Esophagus mucosa (tissue), 1 donor: ENCODE results near the gene TAF4. TPM values are rescaled to one million over a fixed set of nuclear protein-coding genes. Genes with fewer than 3 reads are reported as not detected.

ENCODE experiments used
- ATAC-seq: fragments of 200-7000 bp; cut with Tn5 transposase; one replicate; pipeline ENCODE4 v1.9.1; 2020
- total RNA-seq: library from RNA; stranded (reverse); gene quantifications from one replicate; pipeline ENCODE4 v1.2.4, GENCODE V29; 2023
- donor health status: DM: yes; HTN: yes; CAD: no.

The TAF4 gene
- total RNA-seq, 1 donor from 2014 or later = 7.7 TPM

- no peak for ATAC-seq
Measured at GRCh38 chr20:62044631-62045030, 21.1 kb downstream of the TAF4 start.

DNA sequence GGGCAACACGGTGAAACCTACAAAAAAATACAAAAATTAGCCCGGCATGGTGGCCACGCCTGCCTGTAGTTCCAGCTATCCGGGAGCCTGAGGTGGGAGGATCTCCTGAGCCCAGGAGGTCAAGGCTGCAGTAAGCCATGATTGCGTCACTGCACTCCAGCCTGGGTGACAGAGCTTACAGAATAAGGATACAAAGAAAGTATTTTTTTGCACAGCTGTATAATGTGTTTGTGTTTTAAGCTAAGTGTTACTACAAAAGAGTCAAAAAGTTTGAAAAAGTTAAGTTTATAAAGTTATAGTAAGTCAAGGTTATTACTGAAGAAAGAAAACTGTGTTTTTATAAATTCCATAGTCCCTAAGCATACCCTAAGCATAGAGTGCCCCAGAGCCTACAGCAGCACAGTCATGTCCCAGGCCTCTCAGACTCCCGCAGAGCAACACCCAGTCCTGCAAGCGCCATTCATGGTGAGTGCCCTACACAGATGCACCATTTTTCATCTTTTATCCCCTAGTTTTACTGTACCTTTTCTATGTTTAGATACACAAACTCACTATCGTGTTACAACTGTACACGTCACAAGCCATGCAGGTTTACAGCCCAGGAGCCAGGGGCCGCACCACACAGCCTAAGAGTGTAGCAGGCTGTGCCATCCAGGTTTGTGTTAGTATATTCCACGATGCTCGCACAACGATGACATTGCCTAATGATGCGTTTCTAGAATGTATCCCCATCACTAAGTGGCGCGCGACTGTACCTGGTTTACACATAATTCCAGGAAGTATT, 22.4 kb downstream of the TAF4 start:
- ATAC-seq = no peak

DNA sequence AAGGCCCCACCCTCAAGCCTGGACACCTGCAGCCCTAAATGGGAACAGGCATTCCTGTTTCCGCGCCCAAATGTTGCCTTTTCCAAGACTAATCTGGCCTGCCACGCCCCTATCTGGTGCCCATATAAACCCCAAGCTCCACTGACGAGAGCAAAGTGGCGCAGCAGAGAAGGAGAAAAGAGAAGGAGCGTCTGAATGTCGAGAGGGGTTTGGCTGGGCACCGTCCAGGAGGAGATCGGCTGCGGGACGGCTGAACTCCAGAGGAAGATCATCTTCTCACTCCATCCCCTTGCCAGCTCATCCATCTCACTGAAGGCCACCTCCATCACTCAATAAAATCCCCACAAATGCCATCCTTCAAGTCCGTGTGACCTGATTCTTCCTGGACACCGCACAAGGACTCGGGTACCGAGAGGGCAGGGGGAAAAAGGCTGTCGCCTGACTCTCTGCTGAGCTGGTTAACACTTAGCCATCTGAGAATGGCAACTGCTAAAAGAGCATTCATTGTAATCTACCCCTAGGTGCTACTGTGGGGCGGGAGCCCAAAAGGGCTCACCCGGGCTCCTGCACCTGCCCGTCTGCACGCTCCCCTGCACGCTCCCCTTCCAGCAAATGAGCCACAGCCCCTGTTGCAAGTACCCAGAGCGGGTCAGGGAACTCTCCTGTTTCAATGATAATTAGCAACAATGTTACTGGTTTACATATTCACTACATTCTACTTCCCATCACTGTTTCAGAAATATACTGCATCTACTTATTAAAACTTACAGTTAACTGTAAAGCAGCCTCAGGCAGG, 23.5 kb downstream of the TAF4 start:
- no peak for ATAC-seq

- ATAC-seq = no peak
Measured at GRCh38 chr20:62040933-62041332, 24.7 kb downstream of the TAF4 start.

DNA sequence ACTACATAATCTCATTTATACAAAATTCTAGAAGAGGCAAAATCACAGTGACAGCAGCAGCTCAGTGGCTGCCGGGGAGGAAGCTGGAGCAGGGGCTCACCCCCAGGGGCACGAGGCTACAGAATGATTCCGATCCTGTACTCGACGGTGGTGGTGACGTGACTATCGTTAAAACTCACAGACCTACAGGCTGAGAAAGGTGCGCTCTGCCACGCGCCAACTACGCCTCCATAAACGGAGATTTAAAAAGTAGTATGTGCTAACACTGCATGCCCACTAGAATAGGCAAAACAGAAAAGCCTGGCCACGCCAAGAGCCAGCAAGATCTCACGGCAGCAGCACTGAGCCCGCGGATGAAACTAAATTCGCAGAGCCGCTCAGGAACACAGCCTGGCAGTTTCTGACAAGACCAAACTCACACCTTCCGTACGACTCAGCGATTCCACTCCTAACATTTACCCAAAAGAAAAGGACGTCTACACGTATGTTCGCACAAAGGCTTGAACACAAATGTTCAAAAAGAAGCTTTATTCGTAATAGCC, 25.2 kb downstream of the TAF4 start:
- no peak for ATAC-seq

DNA sequence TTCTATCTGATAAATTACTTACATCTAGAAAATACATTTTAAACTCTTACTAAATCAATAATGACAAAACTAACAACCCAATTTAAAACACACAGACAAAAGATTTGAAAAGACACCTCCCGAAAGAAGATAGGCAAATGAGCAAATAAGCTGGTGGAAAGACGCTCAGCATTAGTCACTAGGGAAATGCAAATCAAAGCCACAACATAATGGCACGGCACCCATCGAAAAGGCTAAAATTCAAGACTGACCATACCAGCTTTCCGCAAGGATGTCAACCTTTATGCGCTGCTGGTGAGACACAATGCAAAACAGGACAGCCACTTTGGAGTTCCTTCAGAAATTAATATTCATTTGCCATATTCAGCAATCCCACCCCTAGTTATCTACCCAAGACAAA, 25.9 kb downstream of the TAF4 start:
- ATAC-seq = no peak

GRCh38 chr20:62032609-62033368, 32.9 kb downstream of the TAF4 start:
- ATAC-seq = no peak

GRCh38 chr20:62031462-62032092, 34.1 kb downstream of the TAF4 start:
- no peak for ATAC-seq

- peak; percentile 58 for ATAC-seq
Measured at GRCh38 chr20:62030834-62031434, 34.7 kb downstream of the TAF4 start.

GRCh38 chr20:62030357-62030756, 35.3 kb downstream of the TAF4 start:
- no peak for ATAC-seq

DNA sequence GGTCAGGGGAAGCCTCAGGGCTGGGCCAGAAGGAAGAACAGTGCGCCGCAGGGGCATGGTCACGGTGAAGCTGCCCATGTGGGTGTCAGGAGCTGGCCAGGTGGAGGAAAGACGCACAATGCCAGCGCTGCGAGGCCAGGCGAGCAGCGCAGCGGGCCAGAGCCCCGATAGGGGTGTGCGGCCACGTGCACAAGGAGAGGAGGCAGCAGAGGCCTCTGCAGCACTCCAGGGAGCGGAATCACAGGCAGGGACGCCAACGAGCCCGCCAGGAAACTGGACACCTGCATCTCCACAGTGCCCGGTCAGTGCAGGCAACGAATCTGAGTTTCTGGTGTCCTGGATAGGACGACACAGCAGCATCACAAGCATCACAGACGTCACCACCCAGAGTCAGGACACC, 35.7 kb downstream of the TAF4 start:
- ATAC-seq = no peak

DNA sequence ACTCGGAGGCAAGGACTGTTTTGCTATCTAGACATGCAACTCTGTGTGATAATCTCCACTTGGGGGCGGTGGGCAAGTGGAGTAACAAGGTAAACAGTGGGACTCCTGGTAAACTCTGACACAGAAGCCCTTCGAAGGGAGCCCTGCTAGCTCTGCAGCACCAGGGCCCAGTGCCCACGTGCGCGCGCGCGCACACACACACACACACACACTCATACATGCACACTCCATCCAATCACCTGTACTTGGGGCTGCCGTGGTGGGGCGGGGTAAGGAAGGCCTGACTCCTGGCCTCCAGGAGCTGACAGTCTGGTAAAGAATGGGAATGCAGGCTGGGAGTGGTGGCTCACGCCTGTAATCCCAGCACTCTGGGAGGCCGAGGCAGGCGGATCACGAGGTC, 36.4 kb downstream of the TAF4 start:
- no peak for ATAC-seq

GRCh38 chr20:62028384-62028783, 37.3 kb downstream of the TAF4 start:
- ATAC-seq = no peak

DNA sequence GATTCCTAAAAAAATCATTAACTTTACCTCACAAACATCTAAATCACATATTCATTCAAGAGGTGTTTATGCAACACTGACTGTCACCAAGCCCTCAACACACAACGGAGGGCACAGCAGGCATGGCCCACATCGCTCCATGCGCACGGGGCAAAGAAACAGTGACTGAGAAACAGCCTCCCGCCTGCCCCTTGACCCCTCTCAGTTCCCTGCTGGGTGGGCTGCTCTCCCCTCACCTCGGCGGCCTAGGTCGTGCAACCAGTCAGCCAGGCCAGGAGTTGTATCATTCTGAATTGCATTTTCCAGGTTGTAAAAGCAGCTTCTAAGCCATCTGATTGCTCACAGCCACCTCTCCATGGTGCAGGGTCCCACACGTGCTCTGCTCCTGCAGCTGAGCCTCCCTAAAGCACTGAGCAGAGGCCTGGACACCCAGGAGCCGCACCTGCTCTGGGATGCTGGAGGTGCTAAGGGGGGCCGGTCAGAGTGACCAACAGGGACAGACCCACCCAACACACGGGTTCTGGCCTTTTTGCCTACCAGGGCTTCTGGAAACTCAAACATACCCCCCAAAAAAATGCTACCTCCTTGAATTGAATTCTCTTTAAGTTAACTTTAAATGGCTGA, 37.9 kb downstream of the TAF4 start:
- ATAC-seq = no peak

DNA sequence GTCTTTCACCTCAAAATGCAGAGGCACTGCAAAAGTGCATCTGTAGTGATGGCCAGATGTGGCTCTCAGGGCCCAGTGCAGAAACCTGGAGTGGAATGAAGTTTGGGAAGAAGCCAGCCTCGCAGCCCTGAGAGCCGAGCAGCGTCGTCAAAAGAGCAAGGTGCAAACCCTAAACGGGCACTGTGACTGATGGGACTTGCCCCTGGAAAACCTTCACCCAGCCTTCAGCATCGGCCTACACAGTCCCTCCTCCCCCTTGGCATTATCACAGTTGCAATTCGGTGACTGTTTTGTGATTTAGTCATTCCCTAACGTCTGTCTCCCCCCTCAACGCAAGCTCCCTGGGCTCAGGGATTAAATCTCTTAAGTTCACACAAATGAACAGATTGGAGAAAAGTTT, 38.6 kb downstream of the TAF4 start:
- ATAC-seq = no peak

DNA sequence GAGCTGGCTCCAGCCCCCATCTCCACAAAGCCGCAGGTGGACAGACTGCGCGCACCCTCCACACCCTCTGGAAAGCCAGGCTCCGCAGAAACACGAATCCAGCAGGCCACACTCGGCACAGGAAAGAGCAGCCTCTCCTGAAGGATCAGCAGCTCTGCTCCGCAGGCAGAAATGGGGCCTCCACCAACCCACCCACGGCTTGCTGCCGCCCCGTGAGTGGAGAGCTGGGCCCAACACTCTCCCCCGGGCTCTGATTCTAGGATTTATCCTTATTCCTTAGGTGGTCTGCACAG, 39.2 kb downstream of the TAF4 start:
- no peak for ATAC-seq

DNA sequence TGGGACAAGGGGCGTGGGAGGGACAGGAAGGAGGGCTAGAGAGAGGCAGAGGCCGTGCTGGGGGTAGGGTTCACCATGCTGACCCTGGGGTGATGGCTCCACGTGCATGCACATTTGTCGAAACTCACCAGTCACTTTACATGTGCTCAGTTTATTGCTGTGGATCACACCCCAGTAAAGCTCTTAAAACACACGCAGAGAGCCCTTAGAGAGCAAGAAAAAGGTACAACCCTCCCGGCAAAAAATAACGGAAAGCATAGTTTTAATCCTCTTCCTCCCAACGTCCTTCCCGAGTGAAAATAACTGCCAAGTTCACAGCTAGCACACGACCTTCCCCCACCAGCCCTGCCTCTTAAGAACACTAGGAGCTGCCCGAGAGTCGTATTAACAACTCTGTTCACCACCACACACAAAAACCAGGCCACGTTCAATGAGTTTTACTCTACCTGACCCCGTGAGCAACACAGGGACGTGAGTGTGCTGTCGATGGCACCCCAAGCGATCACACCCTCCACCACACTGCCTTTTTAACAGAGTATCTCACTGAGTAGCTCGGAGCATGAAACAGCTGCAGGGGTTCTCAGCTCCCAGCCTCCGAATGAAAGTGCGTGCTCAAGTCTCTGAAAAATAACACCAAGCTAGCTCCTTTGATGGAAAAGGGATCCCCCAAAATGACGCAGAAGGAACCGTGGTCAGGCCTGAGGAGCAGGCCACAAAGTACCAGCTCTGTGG, 39.7 kb downstream of the TAF4 start:
- ATAC-seq = no peak

DNA sequence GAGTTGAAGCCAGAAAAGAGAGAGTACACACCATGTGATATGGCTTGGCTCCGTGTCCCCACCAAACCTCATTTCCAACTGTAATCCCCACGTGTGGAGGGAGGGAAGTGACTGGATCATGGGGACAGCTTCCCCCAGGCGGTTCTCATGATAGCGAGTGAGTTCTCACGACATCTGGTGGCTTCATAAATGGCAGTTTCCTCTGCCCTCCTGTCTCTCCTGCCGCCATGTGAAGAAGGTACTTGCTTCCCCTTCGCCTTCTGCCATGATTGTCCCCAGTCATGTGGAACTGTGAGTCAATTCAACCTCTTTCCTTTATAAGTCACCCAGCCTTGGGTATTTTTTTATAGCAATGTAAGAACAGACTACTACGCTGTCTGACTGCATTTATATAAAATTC, 40.3 kb downstream of the TAF4 start:
- ATAC-seq = no peak

DNA sequence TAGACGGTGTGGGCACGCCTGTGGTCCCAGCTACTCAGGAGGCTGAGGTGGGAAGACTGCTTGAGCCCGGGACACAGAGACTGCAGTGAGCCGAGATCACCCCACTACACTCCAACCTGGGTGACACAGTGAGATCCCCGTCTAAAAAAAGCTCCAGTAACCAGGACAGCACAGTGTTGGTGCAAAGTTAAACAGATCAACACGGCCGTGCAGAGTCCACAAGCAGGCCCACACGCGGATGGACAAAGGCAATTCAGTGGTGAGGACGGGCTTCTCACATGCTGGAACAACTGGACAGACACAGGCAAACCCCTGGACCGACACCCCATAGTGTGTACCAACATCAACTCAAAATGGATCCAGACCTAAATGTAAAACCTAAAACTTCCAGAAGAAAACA, 41.7 kb downstream of the TAF4 start:
- ATAC-seq = no peak

DNA sequence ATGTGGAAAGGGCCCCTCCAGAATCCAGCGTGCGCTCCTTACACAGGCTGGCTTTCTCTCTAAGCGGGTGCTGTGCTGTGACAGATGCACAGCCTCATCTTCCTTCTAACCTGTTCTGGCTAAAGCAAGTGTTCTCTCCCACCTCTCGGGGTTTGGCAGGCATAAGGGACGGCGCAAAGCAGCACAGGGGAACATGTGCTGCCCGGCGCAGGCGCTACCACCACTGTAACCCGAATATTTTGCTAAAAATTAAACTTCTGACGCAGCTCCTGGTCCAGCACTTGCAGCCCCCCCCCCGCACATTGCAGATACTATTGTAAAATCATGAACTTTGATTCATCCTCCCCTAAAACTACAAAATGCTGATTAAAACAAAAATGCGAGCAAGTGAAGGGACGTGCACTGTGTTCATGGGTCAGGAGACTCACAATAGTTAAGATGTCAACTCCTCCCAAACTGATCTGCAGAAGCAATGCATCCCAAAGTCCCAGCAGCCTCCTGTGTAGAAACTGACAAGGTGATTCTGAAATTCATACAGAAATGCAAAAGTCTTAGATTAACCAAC, 43.0 kb downstream of the TAF4 start:
- no peak for ATAC-seq
